Measurements from ENCODE around the gene LMNTD2.
A peak's percentile ranks its signal among the peaks of the same experiment; 100 is the strongest.

Gene LMNTD2

DNA sequence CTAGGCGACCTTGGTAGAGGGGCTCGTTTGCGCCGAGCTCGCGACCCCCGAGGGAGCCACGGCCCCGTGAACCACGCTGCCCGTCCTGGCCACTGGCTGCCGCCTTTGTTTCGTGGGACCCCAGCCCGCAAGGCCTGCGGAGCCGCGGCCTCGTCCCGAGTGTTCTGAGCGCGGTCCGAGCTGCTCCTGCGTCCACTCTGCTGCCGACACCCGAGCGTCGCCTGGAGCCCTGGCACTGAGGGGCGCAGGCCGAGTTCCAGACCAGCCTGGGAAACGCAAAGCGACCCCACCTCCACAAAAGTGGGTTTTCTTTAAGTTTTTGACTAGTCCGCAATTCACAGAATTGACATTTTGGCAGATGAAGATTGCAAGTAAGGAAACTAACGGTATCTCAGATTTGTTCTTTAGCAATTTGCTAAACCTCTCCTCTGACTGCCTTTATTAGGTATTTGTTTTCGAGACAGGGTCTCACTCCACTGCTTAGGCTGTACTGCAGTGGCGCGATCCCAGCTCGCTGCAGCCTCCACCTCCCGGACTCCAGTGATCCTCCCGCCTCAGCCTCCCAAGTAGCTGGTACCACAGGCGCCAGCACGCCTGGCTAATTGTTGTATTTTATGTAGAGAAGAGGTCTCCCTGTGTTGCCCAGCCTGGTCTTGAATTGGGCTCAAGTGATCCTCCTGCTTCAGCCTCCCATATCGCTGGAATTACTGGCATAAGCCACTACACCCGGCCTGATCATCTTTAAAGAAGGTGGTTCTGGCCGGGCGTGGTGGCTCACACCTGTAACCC, 52.6 kb downstream of the LMNTD2 start:
- TF ChIP-seq FOXK2 (IDR thresholded peaks at IDR 0.05) (no peak), FOXM1 (IDR thresholded peaks at IDR 0.05; ENCODE audit: borderline replicate concordance) (no peak)
- CTCF ChIA-PET: no interaction called here
- POLR2A ChIA-PET: interaction anchor here (2.4 kb wide), 1 partner anchor 9 kb away, joined by 13 read pairs; no protein-coding TSS in a partner anchor
- DNase-seq (ENCODE audit: extremely low spot score): no peak

- DNase-seq (ENCODE audit: extremely low spot score): peak; percentile 100
- ChIA-PET POLR2A (interaction anchor here (0.6 to 2.4 kb wide), 10 partner anchors 9 to 59 kb away, joined by 3 to 13 read pairs (median 5); partner anchors contain the start of gene HRAS), CTCF (no interaction called here)
- TF ChIP-seq, protein P1, sequence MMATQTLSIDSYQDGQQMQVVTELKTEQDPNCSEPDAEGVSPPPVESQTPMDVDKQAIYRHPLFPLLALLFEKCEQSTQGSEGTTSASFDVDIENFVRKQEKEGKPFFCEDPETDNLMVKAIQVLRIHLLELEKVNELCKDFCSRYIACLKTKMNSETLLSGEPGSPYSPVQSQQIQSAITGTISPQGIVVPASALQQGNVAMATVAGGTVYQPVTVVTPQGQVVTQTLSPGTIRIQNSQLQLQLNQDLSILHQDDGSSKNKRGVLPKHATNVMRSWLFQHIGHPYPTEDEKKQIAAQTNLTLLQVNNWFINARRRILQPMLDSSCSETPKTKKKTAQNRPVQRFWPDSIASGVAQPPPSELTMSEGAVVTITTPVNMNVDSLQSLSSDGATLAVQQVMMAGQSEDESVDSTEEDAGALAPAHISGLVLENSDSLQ (IDR thresholded peaks at IDR 0.05): peak; percentile 66
- TF ChIP-seq HDGF (IDR thresholded peaks at IDR 0.05; ENCODE audit: borderline replicate concordance) (0 out of 2 replicates have a peak, but pooled peaks have one; percentile 51), FOXA1 (IDR thresholded peaks at IDR 0.05) (no peak), FOXK2 (IDR thresholded peaks at IDR 0.05) (no peak)
Measured at GRCh38 chr11:506995-507726, 53.4 kb downstream of the LMNTD2 start, which contains the start of gene RNH1. Gene RNH1 (minus strand): TSS chr11:507242. CDS start chr11:502162, 5,080 bp downstream.

DNA sequence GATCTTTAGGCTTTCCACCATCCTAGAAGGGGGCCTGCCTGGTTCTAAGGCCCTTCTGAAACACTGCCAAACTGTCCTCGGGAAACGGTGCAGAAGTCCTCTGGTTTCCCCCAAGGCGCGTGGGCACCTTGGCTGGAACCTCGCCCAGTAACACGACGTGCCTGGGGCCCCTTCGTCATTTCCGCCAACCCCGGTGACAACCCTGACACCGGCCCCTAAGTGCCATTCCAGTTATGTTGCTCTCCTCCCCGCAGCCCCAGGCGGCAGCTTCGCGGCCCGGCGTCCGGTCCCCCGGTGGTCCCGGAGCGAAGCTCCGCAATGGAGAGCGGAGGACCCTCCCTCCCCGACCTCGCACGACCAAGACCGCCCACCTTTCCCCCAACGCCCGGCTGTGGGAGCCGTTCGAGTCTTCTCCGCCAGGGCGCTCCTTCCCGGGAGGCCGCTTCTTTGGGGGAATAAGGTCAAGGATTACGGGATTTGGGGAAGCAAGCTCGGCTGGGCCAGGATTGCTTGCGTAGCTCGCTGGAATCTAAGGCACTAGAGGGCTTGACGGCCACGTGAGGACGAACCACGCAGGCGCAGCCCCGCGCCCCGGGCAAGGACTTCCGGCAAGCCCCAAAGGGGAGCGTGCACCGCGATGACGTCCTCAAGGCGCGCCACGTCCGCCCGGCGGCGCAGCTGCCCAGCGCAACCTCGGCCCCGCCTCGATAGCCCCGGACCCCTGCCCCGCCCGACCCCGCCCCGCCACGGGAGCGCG, 54.1 kb downstream of the LMNTD2 start:
- CTCF ChIA-PET: no interaction called here
- peak; percentile 98 for DNase-seq (ENCODE audit: extremely low spot score)
- TF ChIP-seq L3MBTL2 (conservative IDR thresholded peaks at IDR 0.05) (peak; percentile 85), BHLHE40 (IDR thresholded peaks at IDR 0.05; ENCODE audit: borderline replicate concordance) (no peak), TARDBP (IDR thresholded peaks at IDR 0.05) (no peak), FOXA1 (IDR thresholded peaks at IDR 0.05) (no peak)
- POLR2A ChIA-PET: interaction anchor here (0.6 to 2.4 kb wide), 10 partner anchors 8 to 58 kb away, joined by 3 to 13 read pairs (median 5); partner anchors contain the start of gene HRAS

- ChIA-PET CTCF (interaction anchor here (1.1 kb wide), 1 partner anchor 57 kb away, joined by 3 read pairs; no protein-coding TSS in a partner anchor), POLR2A (interaction anchor here (2.1 kb wide), 1 partner anchor 11 kb away, joined by 12 read pairs; no protein-coding TSS in a partner anchor)
- no peak for DNase-seq (ENCODE audit: extremely low spot score)
- TF ChIP-seq CTBP1 (IDR thresholded peaks at IDR 0.05; ENCODE audit: borderline replicate concordance) (no peak), SP1 (IDR thresholded peaks at IDR 0.05) (no peak), BHLHE40 (IDR thresholded peaks at IDR 0.05; ENCODE audit: borderline replicate concordance) (no peak), TARDBP (IDR thresholded peaks at IDR 0.05) (no peak), ARNT (IDR thresholded peaks at IDR 0.05) (no peak), FOXK2 (IDR thresholded peaks at IDR 0.05) (no peak)
- TF ChIP-seq, protein P1 (IDR thresholded peaks at IDR 0.05): no peak
Measured at GRCh38 chr11:504994-505344, 55.6 kb downstream of the LMNTD2 start.
